ENCODE measurements around the gene DSTYK. TPM values are rescaled to one million over a fixed set of nuclear protein-coding genes. Genes with fewer than 3 reads are reported as not detected.

Gene DSTYK
- total RNA-seq, 1 experiment from 2014 or later = 11.3 TPM

DNA sequence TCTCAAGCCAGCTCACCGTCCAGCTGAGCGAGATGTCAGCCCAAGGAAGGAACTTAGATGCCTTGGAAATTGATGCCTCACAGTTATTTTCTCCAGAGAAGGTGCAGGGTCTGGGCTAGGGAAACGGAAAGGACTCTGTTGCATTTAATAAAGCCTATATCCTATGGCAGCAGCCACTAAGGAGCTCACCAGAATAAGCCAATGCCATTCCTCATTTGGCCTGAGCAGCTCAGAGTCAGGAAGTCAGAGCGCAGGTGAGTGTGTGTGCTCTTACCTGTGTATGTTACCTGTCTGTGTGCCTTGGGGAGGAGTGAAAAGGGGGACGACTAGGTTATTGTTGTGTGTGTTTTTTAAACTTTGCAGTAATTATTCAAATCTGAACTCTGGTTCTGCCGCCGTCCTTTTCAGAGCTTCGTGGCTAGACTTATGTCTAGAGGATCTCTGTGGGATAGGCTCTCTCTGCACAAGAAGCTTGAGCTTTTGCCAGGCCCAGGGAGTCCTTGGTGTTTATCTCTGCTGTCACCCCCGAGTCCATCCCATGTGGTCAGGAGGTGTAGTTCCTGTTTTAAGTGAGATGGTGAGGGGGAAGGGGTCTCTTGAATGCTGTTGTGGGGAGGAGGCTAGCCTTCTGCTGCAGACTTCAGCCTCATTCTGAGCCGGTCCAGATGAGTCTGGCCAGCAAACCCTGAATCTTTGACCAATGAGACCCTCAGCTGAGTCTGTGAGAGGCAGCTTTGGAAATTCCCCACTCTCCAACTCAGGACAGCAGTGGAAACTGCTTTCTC is 18.6 kb upstream of the DSTYK start:
- TF ChIP-seq SIN3A (IDR thresholded peaks at IDR 0.05; ENCODE audit: borderline replicate concordance, insufficient read depth, low read depth, low read length) (no peak), POLR2AphosphoS5 (IDR thresholded peaks at IDR 0.05; ENCODE audit: low read depth, low read length) (no peak), TCF7L2 (IDR thresholded peaks at IDR 0.05; ENCODE audit: low read depth, low read length) (no peak)
- TF ChIP-seq, protein P1, sequence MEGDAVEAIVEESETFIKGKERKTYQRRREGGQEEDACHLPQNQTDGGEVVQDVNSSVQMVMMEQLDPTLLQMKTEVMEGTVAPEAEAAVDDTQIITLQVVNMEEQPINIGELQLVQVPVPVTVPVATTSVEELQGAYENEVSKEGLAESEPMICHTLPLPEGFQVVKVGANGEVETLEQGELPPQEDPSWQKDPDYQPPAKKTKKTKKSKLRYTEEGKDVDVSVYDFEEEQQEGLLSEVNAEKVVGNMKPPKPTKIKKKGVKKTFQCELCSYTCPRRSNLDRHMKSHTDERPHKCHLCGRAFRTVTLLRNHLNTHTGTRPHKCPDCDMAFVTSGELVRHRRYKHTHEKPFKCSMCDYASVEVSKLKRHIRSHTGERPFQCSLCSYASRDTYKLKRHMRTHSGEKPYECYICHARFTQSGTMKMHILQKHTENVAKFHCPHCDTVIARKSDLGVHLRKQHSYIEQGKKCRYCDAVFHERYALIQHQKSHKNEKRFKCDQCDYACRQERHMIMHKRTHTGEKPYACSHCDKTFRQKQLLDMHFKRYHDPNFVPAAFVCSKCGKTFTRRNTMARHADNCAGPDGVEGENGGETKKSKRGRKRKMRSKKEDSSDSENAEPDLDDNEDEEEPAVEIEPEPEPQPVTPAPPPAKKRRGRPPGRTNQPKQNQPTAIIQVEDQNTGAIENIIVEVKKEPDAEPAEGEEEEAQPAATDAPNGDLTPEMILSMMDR (IDR thresholded peaks at IDR 0.05) = no peak
- TF ChIP-seq, protein P2, sequence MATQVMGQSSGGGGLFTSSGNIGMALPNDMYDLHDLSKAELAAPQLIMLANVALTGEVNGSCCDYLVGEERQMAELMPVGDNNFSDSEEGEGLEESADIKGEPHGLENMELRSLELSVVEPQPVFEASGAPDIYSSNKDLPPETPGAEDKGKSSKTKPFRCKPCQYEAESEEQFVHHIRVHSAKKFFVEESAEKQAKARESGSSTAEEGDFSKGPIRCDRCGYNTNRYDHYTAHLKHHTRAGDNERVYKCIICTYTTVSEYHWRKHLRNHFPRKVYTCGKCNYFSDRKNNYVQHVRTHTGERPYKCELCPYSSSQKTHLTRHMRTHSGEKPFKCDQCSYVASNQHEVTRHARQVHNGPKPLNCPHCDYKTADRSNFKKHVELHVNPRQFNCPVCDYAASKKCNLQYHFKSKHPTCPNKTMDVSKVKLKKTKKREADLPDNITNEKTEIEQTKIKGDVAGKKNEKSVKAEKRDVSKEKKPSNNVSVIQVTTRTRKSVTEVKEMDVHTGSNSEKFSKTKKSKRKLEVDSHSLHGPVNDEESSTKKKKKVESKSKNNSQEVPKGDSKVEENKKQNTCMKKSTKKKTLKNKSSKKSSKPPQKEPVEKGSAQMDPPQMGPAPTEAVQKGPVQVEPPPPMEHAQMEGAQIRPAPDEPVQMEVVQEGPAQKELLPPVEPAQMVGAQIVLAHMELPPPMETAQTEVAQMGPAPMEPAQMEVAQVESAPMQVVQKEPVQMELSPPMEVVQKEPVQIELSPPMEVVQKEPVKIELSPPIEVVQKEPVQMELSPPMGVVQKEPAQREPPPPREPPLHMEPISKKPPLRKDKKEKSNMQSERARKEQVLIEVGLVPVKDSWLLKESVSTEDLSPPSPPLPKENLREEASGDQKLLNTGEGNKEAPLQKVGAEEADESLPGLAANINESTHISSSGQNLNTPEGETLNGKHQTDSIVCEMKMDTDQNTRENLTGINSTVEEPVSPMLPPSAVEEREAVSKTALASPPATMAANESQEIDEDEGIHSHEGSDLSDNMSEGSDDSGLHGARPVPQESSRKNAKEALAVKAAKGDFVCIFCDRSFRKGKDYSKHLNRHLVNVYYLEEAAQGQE (IDR thresholded peaks at IDR 0.05; ENCODE audit: insufficient read depth in 1 of 2, low read depth in 2 of 2, low read length in 1 of 2) = no peak
- Histone ChIP-seq H3K4me3 (ENCODE audit: low read depth in 2 of 2, low read length in 2 of 2) (peak overlapping the region in 1 of 2 experiments; percentile 1; a peak in 1 of 4 replicates), H3K27ac (ENCODE audit: low read length) (no peak overlapping the region), H3K36me3 (ENCODE audit: control insufficient read depth, insufficient read depth, low read length) (no peaks in the 10 kb centered on the region), H3K4me1 (ENCODE audit: control insufficient read depth, insufficient read depth, low read length) (peaks cover 9% of the 10 kb centered on the region), H3K9me3 (ENCODE audit: control insufficient read depth, insufficient read depth, low read depth, low read length) (no peaks in the 10 kb centered on the region), H3K27me3 (ENCODE audit: control insufficient read depth, insufficient read depth, low read length) (no peaks in the 10 kb centered on the region; the same call in 1 of the 2 replicates)
- in situ Hi-C loops (cut with HindIII; ENCODE audit: low pct_unique_long_range_greater_than_20kb, low sequenced_read_pairs) = no loop called here
- intact Hi-C loops (cut with micrococcal nuclease; ENCODE audit: unreplicated experiment) = loop anchor here (1.0 to 5.0 kb wide), 2 partner anchors 26 to 108 kb away; partner anchors contain the start of gene RBBP5
- POLR2A ChIA-PET = interaction anchor here (0.6 kb wide), 1 partner anchor 264 kb away, joined by 3 read pairs; no protein-coding TSS in a partner anchor
- ATAC-seq = peak; percentile 14; the same call in 1 of the 2 replicates
- no peak for DNase-seq (ENCODE audit: low read depth, low spot score)
- CTCF ChIA-PET = interaction anchor here (0.6 to 3.0 kb wide), 9 partner anchors 14 to 587 kb away, joined by 3 to 28 read pairs (median 4); no protein-coding TSS in a partner anchor
- BruUV-seq (replicated peaks) = no TSS peak

DNA sequence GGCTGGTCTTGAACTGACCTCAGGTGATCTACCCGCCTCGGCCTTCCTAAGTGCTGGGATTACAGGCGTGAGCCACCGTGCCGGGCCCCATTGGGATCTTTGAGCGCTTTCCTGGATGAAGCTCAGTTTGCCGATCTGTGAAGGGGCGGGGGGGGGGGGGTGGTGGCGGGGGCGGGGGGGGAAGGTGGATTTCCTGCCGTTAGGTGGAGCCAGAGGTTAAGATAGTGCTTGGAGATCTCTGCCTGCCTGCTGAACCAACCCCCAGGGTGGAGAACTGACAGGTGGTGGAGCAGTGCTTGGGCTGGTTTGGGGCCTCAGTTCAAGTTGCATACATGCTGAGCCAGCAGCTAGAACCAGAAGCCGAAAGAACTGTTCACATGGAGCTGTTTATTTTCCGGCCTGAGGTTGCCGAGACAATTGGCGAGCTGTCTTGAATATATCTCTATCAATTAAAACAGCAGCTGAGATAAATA is 17.9 kb upstream of the DSTYK start:
- in situ Hi-C loops (cut with HindIII; ENCODE audit: low pct_unique_long_range_greater_than_20kb, low sequenced_read_pairs) = no loop called here
- Histone ChIP-seq H3K4me1 (ENCODE audit: control insufficient read depth, insufficient read depth, low read length) (peaks cover 9% of the 10 kb centered on the region), H3K4me3 (ENCODE audit: low read depth in 2 of 2, low read length in 2 of 2) (peak overlapping the region; percentile 59 to 70), H3K36me3 (ENCODE audit: control insufficient read depth, insufficient read depth, low read length) (no peaks in the 10 kb centered on the region), H3K27me3 (ENCODE audit: control insufficient read depth, insufficient read depth, low read length) (no peaks in the 10 kb centered on the region; the same call in 1 of the 2 replicates), H3K9me3 (ENCODE audit: control insufficient read depth, insufficient read depth, low read depth, low read length) (no peaks in the 10 kb centered on the region), H3K27ac (ENCODE audit: low read length) (no peak overlapping the region)
- POLR2A ChIA-PET = interaction anchor here (0.7 kb wide), 1 partner anchor 9 kb away, joined by 8 read pairs; no protein-coding TSS in a partner anchor
- ATAC-seq (peak; percentile 73), DNase-seq (ENCODE audit: low read depth, low spot score) (no peak)
- CTCF ChIA-PET = interaction anchor here (0.5 to 3.0 kb wide), 15 partner anchors 15 to 860 kb away, joined by 3 to 28 read pairs (median 5); partner anchors contain the start of gene NUAK2
- BruUV-seq (replicated peaks) = no TSS peak
- TF ChIP-seq, protein P2 (IDR thresholded peaks at IDR 0.05; ENCODE audit: insufficient read depth in 1 of 2, low read depth in 2 of 2, low read length in 1 of 2) = no peak
- TF ChIP-seq SIN3A (IDR thresholded peaks at IDR 0.05; ENCODE audit: borderline replicate concordance, insufficient read depth, low read depth, low read length) = 0 out of 2 replicates have a peak, but pooled peaks have one; percentile 15
- TF ChIP-seq, protein P1 (IDR thresholded peaks at IDR 0.05) = peak; percentile 68
- TF ChIP-seq TCF7L2 (IDR thresholded peaks at IDR 0.05; ENCODE audit: low read depth, low read length) = no peak
- TF ChIP-seq POLR2AphosphoS5 (IDR thresholded peaks at IDR 0.05; ENCODE audit: low read depth, low read length) = no peak
- intact Hi-C loops (cut with micrococcal nuclease; ENCODE audit: unreplicated experiment) = loop anchor here (1.0 to 5.0 kb wide), 2 partner anchors 27 to 107 kb away; partner anchors contain the start of gene RBBP5
